T-helper 9 cell (primary cell): ENCODE results near the gene FRAS1.
"Not testable (repeated sequence)": the region's sequence is repeated elsewhere in the genome, so short reads cannot be mapped to it uniquely, and the experiment has no call there.

ENCODE experiments used
- DNase-seq: peaks from one replicate; pipeline ENCODE4 v3.0.0-alpha.2; 2020

The FRAS1 gene

DNA sequence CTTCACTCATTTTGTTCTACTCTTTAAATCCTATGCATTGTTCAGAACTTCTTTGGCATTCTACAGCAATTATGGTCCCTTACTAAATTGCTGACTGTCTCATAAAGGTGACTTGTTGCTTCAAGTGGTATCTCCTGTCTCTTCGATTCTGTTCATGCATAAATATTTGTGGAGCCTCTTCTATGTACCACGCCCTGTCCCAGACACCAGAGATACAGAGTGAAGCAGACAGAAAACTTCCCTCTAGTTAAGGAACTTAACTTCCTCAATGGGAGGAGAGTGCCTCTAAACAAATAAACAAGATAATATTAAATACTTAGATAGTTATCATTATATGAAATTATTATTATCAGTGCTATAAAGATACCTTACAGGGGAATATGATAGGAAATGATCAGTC lies 235.7 kb downstream of the FRAS1 start:
- DNase-seq = no peak

DNA sequence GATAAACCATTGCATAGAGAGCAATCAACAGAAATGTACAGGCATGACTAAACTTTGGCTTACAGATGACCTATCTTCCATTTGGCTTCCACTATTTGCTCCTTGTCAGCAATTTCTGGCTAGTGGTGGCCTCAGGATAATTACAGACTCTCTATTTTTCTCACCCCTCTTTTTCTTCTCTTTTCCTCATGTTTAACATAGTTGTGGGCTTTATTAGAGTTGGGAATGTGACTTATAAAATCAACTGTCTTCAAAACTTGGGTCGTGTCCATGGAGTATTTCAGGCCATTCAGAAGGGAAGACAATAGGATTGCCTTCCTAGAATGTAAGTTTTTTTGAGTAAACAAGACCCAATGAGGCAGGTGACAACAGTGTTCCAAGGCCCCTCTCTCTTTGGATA lies 236.2 kb downstream of the FRAS1 start:
- no peak for DNase-seq

DNA sequence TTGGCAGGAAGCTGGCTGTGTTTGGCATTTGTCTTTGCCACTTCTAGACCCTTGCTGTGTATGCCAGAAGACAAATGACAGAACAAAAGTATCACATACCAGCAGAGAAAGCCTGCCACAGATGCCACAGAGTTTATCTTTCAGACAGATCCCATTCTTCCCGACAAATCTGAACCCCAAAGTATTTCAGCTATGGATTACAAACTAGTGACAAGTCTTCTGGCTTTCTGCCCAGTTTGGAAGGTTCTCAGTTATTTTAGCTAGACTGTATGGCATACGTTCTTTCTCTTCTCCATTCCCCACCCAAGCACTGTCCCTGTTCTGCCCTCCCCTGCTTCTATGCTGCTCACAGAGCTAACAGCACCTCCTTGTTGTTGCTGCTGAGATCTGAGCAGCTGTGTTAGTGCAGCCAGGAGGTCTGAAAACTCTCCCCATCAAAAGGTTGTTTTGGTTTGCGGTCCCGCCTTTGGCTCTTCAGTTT lies 236.7 kb downstream of the FRAS1 start:
- DNase-seq = no peak

DNA sequence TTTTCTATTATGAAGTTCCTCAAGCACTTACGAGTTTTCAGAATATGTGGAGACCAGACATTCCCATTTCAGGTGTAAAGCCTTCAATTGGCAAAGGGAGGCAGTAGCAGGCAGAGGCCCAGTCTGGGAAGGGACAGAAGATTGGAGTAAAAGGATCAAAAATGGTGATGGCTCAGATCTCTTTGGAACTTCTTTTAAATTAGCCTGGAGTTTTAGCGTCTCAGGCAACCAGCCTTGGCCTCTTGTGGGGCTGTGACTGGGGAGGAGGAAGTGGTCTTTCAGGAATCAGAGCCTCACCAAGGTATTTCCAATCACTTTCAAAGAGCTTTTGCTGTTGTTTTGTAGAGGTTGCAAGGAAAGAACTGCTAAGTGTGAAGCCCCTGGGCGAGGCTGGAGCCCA lies 239.1 kb downstream of the FRAS1 start:
- DNase-seq = no peak

DNA sequence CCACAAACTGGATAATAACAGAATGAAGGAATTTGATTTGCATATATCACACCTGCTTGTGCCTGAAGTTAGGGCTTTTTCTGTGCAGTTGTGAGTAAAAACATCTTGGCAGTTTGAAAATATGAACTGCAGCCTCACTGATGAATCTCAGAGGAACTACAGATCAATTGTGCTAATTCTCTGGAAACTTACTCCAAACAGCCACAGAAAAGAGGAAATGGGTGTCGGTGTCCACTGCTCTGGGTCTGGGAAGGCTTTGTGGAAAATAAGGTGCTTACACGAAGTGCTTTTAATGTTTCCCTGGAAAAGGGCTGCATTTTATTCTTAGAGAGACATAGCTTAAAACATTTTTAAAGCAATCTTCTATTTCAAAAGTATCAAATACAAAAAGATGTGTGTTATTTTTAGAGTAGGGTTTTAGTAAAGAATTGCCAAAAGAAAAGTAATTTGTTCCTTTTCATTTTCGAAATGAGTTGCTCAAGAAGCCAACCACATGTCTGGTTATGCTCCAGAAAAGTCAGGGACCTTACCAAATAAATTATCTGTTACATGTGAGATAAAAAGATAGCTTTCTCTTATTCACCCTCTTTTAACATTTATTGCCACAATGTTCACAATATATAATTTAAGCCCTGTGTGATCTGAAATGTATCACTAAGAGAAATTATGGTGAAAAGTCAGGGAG lies 240.1 kb downstream of the FRAS1 start:
- DNase-seq = no peak

DNA sequence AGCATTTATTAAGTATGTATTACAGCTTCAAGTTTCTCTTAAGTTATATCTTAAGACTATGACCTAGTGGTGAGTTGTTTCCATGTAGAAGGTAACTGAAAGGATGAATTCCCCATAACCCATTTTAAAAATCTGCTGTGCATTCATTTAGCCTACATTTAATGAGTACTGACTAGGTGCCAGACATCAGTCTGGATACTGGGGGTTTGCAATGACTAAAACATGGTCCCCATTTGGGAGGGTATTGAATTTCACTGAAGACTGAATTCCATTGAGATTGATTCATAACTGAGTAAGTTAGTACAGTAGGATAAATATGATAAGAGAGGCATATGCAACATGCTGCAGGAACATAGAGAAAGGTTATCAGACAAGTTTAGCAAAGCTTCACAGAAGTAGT lies 241.5 kb downstream of the FRAS1 start:
- DNase-seq = no peak

DNA sequence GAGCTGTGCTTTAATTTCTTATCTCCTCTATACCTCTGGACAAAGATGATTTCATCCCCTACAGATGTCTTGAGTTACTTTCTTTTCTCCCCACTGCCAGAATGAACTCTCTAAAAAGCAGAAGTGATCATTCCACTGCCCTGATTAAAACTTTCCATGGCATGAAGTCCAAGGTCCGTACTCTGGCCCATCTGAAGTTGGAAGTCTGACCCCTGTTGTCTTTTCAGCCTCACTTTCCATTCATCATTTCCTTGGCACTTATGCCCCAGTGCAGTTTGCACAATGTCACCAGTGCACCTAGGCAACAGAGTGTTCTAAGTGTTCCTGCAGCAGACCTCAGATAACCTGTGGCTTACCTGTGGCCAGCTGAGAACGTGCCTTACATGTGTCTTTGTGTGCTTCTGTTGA lies 242.4 kb downstream of the FRAS1 start:
- DNase-seq = no peak

DNA sequence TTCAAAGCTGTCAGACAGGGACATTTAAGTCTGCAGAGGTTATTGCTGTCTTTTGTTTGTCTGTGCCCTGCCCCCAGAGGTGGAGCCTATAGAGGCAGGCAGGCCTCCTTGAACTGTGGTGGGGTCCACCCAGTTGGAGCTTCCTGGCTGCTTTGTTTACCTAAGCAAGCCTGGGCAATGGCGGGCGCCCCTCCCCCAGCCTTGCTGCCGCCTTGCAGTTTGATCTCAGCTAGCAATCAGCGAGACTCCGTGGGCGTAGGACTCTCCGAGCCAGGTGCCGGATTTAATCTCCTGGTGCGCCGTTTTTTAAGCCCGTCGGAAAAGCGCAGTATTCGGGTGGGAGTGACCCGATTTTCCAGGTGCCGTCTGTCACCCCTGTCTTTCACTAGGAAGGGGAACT lies 250.1 kb downstream of the FRAS1 start:
- not testable (repeated sequence) for DNase-seq

DNA sequence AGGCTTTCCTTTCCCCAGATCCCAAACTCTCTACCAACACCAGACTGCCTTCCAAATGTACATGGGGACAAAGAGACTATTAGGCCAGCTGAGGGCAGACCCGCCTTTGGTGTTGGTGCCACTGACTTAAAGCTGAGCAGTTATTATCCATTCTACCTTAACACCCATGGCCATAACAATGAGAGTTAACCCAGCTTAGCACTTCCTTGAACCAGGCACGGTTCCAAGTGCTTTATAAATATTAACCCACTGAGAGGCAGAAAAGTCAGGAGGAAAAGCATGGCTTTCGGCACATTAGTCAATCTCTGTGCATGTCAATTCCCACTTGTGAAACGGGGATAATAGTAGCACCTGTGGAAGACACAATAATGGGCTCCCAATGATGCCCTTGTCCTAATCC lies 251.4 kb downstream of the FRAS1 start:
- DNase-seq = no peak

DNA sequence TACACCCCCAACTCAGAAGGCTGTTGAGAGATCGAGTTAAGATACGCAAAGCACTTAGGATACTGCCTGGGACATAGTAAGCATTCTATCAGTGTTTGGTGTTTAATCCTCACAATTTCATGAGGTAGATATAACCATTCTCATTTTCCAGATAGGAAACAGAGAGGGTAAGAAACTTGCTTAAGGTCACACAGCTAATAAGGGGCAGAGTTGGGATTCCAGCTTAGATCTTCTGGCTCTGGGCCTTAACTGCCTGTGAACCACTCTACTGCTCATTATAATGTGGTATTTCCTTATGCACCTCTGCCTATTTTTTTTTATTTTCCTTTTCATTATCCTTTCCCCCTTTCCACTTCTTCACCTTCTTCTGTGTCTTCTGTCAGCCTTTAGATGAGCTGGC lies 252.2 kb downstream of the FRAS1 start:
- DNase-seq = no peak

DNA sequence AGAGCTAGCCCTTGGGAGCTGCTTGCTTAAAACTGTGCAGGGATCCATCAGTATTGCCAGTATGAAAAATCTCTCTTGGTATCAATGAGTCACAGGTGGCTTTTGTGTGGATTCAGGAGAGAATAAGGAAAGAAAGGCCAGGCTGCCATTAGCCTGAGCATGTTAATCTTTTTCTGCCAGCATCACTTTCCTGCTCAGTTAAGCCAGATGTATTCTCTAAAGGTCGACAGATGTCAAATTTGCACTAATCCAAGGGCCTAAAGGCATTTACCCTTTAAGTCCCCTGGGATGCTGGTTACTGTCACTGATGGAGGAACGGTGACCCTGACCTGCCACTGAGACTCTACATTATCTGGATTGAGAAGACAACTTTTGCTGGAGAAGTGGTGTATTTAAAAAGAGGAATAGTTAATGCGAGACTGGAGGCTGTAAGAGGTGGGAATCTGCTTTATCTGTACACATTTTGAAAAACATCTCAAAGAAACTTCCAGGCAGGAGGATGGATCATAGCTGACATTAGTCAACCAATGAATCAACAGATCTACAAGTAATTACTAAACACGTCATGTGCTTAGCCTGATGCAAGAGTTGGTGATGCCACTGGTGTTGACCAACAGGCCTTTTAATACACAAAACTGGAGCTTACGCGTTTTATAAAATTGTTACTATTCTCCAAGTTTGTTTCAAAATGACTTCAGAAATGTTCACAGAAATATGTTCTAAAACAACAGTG lies 253.1 kb downstream of the FRAS1 start:
- no peak for DNase-seq

DNA sequence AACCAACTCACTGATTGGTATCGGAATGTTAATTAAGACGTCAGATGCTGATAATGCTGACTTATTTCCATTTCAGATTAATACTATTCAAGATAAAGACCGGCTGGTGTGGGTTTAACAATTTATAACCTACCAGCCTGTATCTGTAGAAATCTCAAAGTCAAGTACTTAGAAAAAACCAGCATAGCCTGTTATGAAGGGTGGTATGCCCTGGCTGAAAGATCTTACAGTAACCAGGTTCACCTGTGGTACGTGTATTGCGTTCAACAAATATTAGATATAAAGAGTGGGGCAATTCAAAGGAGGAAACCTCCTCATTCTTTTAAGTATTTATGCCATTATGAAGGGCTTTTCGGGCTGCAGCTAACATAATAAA lies 253.6 kb downstream of the FRAS1 start:
- no peak for DNase-seq

DNA sequence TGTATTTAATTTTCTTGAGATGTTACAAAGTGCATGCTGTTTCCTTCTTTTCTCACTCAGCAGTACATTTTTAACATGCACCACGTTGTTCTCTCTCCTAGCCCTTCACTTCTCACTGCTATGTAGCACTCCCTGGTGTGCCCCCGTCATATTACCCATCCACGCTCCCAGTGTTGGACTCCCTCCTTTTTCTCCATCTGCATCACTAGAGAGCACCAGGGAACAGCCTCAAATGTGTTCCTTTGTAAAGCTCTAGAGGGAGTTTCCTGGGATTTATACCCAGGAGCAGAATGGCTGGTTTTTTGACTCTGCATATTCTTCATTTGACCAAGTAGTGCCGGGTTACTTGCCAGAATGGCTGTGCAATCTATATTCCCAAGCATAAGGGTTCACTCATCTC lies 254.2 kb downstream of the FRAS1 start:
- no peak for DNase-seq

DNA sequence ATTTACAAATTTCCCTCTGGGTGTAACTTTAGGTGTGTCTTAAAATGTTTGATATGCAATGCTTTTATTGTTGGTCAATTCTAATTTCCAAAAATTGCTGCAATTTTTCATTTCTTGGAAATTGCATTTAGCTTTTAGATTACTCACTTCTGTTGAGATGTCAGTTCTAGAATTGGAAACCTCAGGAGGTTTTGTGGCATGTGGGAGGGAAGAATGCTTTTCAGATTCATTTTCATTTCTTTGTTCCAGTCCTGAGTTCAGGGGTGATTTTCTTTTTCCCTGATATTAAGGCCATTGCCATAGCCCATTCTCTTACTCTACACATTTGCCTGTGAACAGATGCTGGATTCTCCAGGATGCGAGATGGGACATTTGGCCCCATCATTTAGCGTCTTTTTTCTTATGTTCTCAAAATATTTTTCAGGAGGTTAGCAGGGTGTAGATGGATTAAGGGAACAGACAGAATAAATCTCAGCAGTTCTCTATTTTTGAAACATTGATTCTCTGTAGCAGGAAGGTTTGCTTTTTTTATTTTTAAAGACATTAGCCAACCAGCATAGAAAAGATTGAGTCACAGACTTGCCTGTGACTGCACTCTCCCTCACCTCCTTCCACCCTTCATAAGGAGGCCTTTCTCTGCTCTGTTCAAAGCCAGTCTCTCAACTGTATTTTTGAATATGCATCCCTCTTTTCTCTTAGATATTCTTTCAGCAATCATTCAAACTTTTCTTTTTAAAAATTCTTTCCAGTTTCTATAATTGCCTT lies 256.0 kb downstream of the FRAS1 start:
- DNase-seq = no peak

DNA sequence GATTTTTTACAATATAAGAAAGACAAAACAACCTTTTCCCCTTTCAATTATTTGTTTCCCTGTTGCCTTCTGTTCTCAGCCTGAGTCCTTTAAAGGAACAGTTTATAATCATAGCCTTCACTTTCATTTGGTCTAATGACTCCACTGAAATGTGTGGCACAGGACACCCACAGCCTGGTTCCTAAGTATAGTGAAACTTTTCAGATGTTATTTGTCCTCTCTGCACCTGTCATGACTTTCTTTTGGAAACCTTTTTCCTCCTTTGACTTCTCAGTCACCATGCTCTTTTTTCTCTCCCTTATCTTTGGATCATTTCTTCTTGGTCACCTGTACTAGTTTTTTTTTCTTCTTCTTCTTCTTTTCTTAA lies 256.6 kb downstream of the FRAS1 start:
- no peak for DNase-seq

DNA sequence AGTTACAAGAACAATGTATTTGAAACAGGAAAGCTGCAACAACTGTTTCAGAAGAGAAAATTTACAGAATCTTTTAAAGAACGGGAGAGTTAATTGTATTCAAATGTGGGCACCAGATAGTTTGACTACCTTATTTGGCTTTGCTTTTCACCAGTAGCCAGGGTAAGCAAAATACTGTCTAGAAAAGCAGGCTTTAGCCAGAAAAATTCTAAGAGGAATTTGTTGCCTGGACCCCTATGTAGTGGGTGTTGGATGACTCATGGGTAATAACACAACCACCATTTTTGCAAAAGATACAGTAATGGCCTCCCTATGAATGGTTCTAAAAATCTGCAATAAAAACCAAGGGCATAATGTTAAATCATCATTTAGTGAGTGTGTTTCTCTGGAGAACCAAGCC lies 261.0 kb downstream of the FRAS1 start:
- no peak for DNase-seq

DNA sequence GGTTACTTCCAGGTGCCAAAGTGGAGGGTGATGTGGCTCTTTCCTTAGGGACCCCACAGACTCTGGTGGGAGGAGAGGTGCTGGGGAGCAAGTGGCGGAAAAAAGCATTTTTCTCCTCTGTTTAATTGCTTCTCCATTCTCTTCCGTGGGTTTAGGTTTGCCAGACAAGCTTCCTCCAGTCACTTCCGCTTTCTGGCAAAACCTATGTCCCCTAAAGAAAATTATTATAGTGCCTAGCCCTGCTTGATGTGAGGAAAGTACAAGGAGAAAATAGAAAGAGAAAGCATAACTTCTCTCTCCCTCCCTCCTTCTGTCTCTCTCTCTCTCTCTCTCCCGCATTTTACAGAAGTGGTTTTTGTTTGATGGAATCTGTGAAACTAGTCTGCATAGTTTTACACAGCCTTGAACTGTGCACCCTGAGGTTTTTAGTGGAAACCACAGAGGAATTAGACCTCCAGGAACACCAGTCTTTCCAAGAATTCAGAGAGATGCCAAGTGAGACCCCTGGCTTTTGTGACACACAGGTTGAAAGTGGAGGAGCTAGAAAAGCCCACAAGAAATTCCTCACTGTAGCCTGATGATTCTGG lies 263.3 kb downstream of the FRAS1 start:
- DNase-seq = no peak

DNA sequence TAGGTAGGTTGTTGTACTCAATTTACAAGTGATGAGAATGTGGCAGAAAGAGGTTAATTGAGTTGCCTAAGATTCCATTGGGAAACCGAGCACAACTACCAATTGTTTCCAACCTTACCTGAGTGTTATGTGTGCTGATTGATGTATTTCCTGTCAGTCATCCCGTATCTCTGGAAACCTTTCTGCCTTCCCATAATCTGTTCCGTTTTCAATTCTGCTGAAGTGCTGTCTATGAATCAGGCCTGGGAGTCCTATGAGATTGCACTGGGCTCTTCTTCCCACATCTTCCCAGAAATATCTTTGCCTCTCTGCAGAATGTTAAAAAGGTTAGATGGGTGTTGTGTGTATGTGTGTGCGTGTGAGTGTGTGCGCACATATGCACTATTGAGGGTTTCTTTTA lies 264.9 kb downstream of the FRAS1 start:
- DNase-seq = no peak

DNA sequence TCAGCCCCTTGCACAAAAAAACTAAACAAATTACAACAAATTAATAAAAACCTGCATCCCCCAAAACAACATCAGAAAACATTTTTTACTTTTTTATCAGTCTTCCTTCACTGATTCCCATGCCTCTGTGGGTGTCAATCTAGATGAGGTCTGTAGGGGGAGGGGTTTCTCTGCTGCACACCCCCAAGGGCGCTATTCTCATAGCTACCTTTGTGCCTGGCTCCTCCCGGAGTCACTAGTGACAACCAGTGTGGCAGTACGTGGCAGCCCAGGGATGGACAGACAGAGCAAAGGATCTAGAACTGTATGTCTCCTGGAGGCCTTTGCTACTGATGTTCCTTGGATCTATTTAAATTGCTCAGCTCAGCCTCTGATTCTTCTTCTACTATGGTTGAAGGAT lies 266.3 kb downstream of the FRAS1 start:
- no peak for DNase-seq

DNA sequence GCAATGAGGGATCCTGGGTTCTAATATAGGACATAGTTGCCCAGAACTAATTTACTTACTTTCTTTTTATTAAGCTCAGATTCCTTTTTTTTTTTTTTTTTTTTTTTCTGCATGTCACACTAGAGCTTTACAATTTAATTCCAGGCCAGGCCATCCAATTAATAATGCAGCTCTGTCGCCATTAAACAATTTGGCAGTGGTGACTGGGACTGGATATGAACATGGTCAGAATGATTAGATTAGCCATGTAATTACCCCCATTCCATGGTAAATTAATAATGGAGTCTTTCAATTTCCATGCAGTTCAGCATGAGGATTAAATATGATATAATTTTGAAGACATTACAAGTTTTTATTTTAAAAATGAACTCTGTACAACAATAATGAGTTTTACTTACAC lies 267.5 kb downstream of the FRAS1 start:
- DNase-seq = no peak

DNA sequence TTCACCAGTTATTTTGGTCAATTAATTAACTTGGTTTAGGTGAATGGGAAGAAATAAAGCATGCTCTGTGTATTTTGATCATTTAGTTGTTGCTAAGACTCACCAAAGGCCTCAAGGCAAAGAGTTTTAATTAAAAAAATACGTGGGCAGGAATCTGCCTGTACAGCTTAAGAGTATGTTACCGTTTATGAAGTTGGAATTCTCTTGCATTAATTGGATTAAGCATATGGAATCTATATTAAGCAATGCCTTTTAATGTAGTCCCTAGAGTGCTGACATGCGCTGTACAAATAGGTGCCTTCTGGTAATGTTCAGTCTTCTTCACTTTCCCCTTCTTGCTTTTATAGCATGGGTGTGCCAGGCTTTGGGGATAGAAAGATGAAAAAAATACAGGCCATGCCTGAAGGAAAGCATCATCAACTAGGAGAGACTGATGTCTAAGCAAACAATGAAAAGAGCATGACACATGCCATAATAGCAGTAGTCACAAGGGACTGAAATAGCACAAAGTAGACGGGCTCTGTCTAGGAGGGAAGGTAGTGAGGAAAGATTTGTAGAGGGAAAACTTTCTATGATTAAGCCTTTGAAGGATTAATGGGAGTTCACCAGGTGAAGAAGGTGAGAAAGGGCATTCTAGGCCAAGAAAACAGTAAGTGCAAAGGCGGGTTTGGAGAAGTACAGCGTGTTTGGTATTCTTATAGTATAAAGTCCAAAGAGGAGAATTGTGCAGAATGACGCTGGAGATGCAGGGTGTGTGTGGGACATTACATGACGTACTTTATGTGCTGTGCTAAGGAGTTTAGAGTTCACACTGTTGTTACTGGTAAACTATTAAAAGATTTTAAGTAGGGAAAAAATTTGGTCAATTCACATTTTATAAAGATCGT lies 268.4 kb downstream of the FRAS1 start:
- no peak for DNase-seq

DNA sequence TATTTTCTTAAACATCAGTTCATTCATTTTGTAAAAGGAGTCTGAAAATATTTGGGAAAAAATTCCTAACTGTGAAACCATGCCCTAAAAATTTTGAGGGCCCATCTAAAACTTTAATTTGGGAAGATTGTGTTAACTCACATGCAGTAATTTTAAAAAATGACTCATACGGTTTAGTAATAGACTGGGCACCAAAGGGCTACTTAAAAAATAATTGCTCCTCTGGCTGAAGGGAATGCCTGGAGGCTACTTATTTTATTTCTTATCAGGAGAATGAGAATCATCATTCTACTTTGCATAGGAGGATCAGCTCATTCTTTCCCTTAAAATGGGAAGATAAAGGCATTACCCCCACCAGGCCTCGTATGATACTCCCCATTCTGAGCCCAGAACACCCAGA lies 271.5 kb downstream of the FRAS1 start:
- DNase-seq = not testable (repeated sequence)

DNA sequence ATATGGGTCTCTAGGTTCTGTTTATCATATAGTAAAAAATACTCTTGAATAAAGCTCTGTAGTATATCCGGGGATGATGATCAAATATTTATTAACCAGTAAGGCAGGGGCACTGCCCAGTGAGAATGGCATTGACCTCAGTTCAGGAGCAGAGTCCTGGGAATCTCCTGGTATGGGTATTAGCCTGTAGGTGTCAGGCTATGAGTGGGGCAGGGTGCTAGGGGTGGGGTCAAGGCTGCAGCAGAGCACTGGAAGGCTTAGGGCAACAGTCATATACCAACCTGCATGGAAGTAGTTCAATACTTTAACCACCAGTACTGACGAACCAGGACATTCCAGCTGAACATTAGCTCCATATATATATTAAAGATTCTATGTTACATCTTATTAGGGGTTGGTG lies 274.1 kb downstream of the FRAS1 start:
- DNase-seq = no peak
